SK-N-SH treated with all-trans-retinoic acid at 6 μM for 48 hours (cell line): ENCODE data around the gene SFRP4.

Experiments used
- ATAC-seq: fragments of 200-7000 bp; cut with Tn5 transposase; 3 replicates; pipeline ENCODE4 v1.9.1; 2020; ENCODE audit warnings: mild to moderate bottlenecking, moderate library complexity
- BACH2 ChIP-seq: fragments of 250-450 bp; sonication (Bioruptor Pico); IDR thresholded peaks from 2 replicates; pipeline ENCODE4 v1.9.0; 2021; ENCODE audit warnings: mild to moderate bottlenecking, borderline replicate concordance
- CSDC2 ChIP-seq: fragments of 250-450 bp; sonication (Bioruptor Pico); IDR thresholded peaks from 2 replicates; pipeline ENCODE4 v1.5.0; 2020; ENCODE audit warnings: mild to moderate bottlenecking, moderate library complexity
- CSRNP3 ChIP-seq: fragments of 250-450 bp; sonication (Bioruptor Pico); IDR thresholded peaks from 2 replicates; pipeline ENCODE4 v1.5.1; 2021; ENCODE audit warnings: mild to moderate bottlenecking, moderate library complexity
- ESRRG ChIP-seq: fragments of 250-450 bp; sonication (Bioruptor Pico); IDR thresholded peaks from 2 replicates; pipeline ENCODE4 v1.6.1; 2021; ENCODE audit warnings: mild to moderate bottlenecking
- GLIS3 ChIP-seq: fragments of 250-450 bp; sonication (Bioruptor Pico); IDR thresholded peaks from 2 replicates; pipeline ENCODE4 v1.5.0; 2020; ENCODE audit warnings: mild to moderate bottlenecking, moderate library complexity
- ISL1 ChIP-seq: fragments of 250-450 bp; sonication (Bioruptor Pico); IDR thresholded peaks from 2 replicates; pipeline ENCODE4 v2.1.2; 2022; ENCODE audit warnings: mild to moderate bottlenecking, moderate library complexity
- PATZ1 ChIP-seq: fragments of 250-450 bp; sonication (Bioruptor Pico); IDR thresholded peaks from 2 replicates; pipeline ENCODE4 v1.8.0; 2020; ENCODE audit warnings: mild to moderate bottlenecking, moderate library complexity, borderline replicate concordance
- POU6F1 ChIP-seq: fragments of 250-450 bp; sonication (Bioruptor Pico); IDR thresholded peaks from 2 replicates; pipeline ENCODE4 v1.8.0; 2021; ENCODE audit warnings: low read depth, mild to moderate bottlenecking, moderate library complexity, borderline replicate concordance
- PPARA ChIP-seq: fragments of 250-450 bp; sonication (Bioruptor Pico); IDR thresholded peaks from 2 replicates; pipeline ENCODE4 v1.5.0; 2020; ENCODE audit warnings: mild to moderate bottlenecking, borderline replicate concordance
- RARB ChIP-seq: fragments of 250-450 bp; sonication (Bioruptor Pico); IDR thresholded peaks from 2 replicates; pipeline ENCODE4 v1.8.0; 2021; ENCODE audit warnings: mild to moderate bottlenecking, moderate library complexity
- SNAI2 ChIP-seq: fragments of 250-450 bp; sonication (Bioruptor Pico); IDR thresholded peaks from 2 replicates; pipeline ENCODE4 v1.5.0; 2020; ENCODE audit warnings: mild to moderate bottlenecking, moderate library complexity
- TOX ChIP-seq: fragments of 250-450 bp; sonication (Bioruptor Pico); IDR thresholded peaks from 2 replicates; pipeline ENCODE4 v1.8.0; 2021; ENCODE audit warnings: mild to moderate bottlenecking, moderate library complexity, borderline replicate concordance
- TSHZ2 ChIP-seq: fragments of 250-450 bp; sonication (Bioruptor Pico); IDR thresholded peaks from 2 replicates; pipeline ENCODE4 v1.5.0; 2020; ENCODE audit warnings: mild to moderate bottlenecking, moderate library complexity
- ZC3H10 ChIP-seq: fragments of 250-450 bp; sonication (Bioruptor Pico); IDR thresholded peaks from 2 replicates; pipeline ENCODE4 v1.5.1; 2021; ENCODE audit warnings: mild to moderate bottlenecking, moderate library complexity
- ZFP3 ChIP-seq: fragments of 250-450 bp; sonication (Bioruptor Pico); IDR thresholded peaks from 2 replicates; pipeline ENCODE4 v1.5.0; 2020; ENCODE audit warnings: mild to moderate bottlenecking, moderate library complexity
- ZFP30 ChIP-seq: fragments of 450-650 bp; formaldehyde crosslinking; IDR thresholded peaks from 2 replicates; pipeline ENCODE4 v1.5.0; 2022; ENCODE audit warnings: mild to moderate bottlenecking, moderate library complexity
- ZNF565 ChIP-seq: fragments of 450-650 bp; formaldehyde crosslinking; conservative IDR thresholded peaks from 2 replicates; pipeline ENCODE4 v1.5.0; 2020; ENCODE audit warnings: low read depth, mild to moderate bottlenecking, moderate library complexity
- ZNF70 ChIP-seq: fragments of 450-650 bp; formaldehyde crosslinking; IDR thresholded peaks from 2 replicates; pipeline ENCODE4 v1.5.0; 2020; ENCODE audit warnings: mild to moderate bottlenecking, moderate library complexity
- ZNF8 ChIP-seq: fragments of 450-650 bp; formaldehyde crosslinking; IDR thresholded peaks from 2 replicates; pipeline ENCODE4 v1.5.0; 2020; ENCODE audit warnings: mild to moderate bottlenecking, moderate library complexity
- TF ChIP-seq, protein P1 (sequence below): fragments of 250-450 bp; sonication (Bioruptor Pico); IDR thresholded peaks from 2 replicates; pipeline ENCODE4 v1.5.1; 2020; ENCODE audit warnings: low read depth, mild to moderate bottlenecking, moderate library complexity

SFRP4 gene

GRCh38 chr7:37960483-37960882, 43.9 kb upstream of the SFRP4 start:
- ATAC-seq, result no peak
- TF ChIP-seq ESRRG (CRISPR knock-in tag), result no peak
- no peak for TF ChIP-seq ZFP30 (CRISPR knock-in tag)
- TF ChIP-seq CSRNP3 (CRISPR knock-in tag), result no peak
- TF ChIP-seq ISL1 (CRISPR knock-in tag), result no peak
- TF ChIP-seq PATZ1 (CRISPR knock-in tag), result no peak
- TF ChIP-seq PPARA (CRISPR knock-in tag), result no peak
- TF ChIP-seq TSHZ2, result no peak
- TF ChIP-seq SNAI2 (CRISPR knock-in tag), result no peak
- no peak for TF ChIP-seq ZNF8
- no peak for TF ChIP-seq GLIS3 (CRISPR knock-in tag)
- no peak for TF ChIP-seq ZNF565 (CRISPR knock-in tag)
- TF ChIP-seq TOX, result no peak
- no peak for TF ChIP-seq ZFP3 (CRISPR knock-in tag)
- TF ChIP-seq, all 23 proteins: peak for 0

DNA sequence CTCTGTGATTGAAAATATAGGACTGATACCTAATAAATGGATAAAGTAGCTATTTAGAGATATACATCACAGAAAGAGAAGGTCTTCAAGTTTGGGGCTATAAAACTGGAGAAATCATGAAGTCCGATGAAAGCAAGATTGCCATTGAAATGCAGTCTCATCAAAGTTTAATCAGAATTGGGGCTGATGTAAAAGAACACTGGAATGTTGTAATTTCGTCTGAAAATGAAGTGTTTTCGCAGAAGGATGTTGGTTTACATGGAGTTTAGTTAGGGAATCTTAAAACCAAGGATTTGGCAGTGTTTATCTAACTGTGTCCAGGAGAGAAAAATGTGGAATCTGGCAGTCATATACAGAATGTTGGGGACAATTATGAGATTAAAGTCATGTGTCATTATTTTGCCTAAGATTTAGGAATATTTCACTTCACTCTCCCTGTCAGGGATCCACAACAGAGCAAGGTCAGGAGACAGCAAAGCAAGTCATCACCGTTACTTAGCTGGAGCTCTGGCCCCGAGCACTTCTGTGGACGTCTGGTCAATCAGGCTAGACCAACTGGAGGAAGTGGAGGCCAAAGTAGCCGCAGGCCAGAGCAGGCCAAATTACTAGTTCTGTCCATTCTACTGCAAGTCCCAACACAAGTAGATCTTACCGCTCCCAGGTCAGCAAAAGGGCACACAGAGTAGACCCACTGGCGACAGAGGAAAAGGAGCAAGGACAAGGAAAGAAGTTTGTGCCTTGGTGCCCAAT, 40.8 kb upstream of the SFRP4 start:
- TF ChIP-seq GLIS3 (CRISPR knock-in tag), result no peak
- no peak for TF ChIP-seq ZNF565 (CRISPR knock-in tag)
- TF ChIP-seq ZFP3 (CRISPR knock-in tag), result no peak
- no peak for TF ChIP-seq PPARA (CRISPR knock-in tag)
- no peak for TF ChIP-seq ISL1 (CRISPR knock-in tag)
- TF ChIP-seq CSRNP3 (CRISPR knock-in tag), result no peak
- no peak for TF ChIP-seq POU6F1 (CRISPR knock-in tag)
- TF ChIP-seq ESRRG (CRISPR knock-in tag), result no peak
- TF ChIP-seq RARB (CRISPR knock-in tag), result no peak
- TF ChIP-seq, all 23 proteins: peak for 0
- no peak for ATAC-seq

DNA sequence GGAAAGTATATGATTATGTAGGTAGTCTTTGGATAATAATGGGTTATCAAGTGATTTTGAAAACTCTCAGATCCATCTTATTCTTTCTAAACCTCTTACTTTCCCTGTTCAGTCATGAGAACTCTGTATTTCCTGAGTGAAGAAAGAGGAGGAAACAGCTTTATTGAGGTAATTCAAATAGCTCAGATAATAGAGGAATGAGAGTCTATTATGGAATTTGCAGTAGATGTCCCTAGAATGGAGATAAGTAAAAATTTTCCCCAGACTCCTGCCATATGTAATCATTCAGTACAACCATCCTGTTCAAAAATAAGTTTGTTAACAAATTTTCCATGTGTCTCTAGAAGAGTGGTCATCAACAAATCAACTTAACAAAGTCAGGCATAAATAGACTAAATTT, 40.2 kb upstream of the SFRP4 start:
- ATAC-seq, result no peak
- no peak for TF ChIP-seq BACH2
- TF ChIP-seq CSDC2, result no peak
- TF ChIP-seq GLIS3 (CRISPR knock-in tag), result no peak
- no peak for TF ChIP-seq ISL1 (CRISPR knock-in tag)
- no peak for TF ChIP-seq ZFP3 (CRISPR knock-in tag)
- no peak for TF ChIP-seq TSHZ2
- TF ChIP-seq ZC3H10 (CRISPR knock-in tag), result no peak
- TF ChIP-seq PATZ1 (CRISPR knock-in tag), result no peak
- TF ChIP-seq ZNF70 (CRISPR knock-in tag), result no peak
- TF ChIP-seq, protein P1, sequence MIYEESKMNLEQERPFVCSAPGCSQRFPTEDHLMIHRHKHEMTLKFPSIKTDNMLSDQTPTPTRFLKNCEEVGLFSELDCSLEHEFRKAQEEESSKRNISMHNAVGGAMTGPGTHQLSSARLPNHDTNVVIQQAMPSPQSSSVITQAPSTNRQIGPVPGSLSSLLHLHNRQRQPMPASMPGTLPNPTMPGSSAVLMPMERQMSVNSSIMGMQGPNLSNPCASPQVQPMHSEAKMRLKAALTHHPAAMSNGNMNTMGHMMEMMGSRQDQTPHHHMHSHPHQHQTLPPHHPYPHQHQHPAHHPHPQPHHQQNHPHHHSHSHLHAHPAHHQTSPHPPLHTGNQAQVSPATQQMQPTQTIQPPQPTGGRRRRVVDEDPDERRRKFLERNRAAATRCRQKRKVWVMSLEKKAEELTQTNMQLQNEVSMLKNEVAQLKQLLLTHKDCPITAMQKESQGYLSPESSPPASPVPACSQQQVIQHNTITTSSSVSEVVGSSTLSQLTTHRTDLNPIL (CRISPR knock-in tag), result no peak
- no peak for TF ChIP-seq ZNF565 (CRISPR knock-in tag)
